Measurements from ENCODE around the gene GTF2H3. TPM values are rescaled to one million over a fixed set of nuclear protein-coding genes. Genes with fewer than 3 reads are reported as not detected.

The GTF2H3 gene
- total and polyA plus RNA-seq, 2 experiments from 2014 or later: 9.0 to 45.6 TPM

- 91% methylated on average over 8 of the region's 8 CpGs for WGBS (ENCODE audit: low lambda C conversion rate, missing lambda C conversion rate)
- H3K4me1 ChIP-seq (ENCODE audit: insufficient read depth): no peaks in the 10 kb centered on the region
- no peak overlapping the region for H3K4me3 ChIP-seq
- H3K4me2 ChIP-seq: no peak overlapping the region
- no peaks in the 10 kb centered on the region for H3K9me2 ChIP-seq (replicated peaks; ENCODE audit: insufficient read depth)
- no peak overlapping the region for H2AFZ ChIP-seq
- DNase-seq (ENCODE audit: low spot score): no peak
- no peaks in the 10 kb centered on the region for H3K9me3 ChIP-seq (ENCODE audit: low read depth)
- TF ChIP-seq EZH2 (IDR thresholded peaks at IDR 0.05; ENCODE audit: borderline replicate concordance) (no peak), CTCF (IDR thresholded peaks at IDR 0.05; ENCODE audit: poor library complexity) (no peak), EZH2phosphoT487 (IDR thresholded peaks at IDR 0.05; ENCODE audit: low read depth, severe bottlenecking, unreplicated experiment) (no peak)
- no peaks in the 10 kb centered on the region for H3K27me3 ChIP-seq
- H3K79me2 ChIP-seq: no peaks in the 10 kb centered on the region
- H4K20me1 ChIP-seq (ENCODE audit: insufficient read depth, poor library complexity, severe bottlenecking): no peaks in the 10 kb centered on the region
- H3K36me3 ChIP-seq (replicated peaks; ENCODE audit: insufficient read depth, low read depth): no peaks in the 10 kb centered on the region
- no peak overlapping the region for H3K27ac ChIP-seq
Observed at GRCh38 chr12:123690191-123690840, 56.7 kb downstream of the GTF2H3 start.

GRCh38 chr12:123696207-123696606 is 62.6 kb downstream of the GTF2H3 start:
- Histone ChIP-seq H4K20me1 (ENCODE audit: insufficient read depth, poor library complexity, severe bottlenecking) (no peaks in the 10 kb centered on the region), H3K36me3 (replicated peaks; ENCODE audit: insufficient read depth, low read depth) (no peaks in the 10 kb centered on the region), H3K79me2 (no peaks in the 10 kb centered on the region), H3K4me2 (no peak overlapping the region), H3K4me3 (no peak overlapping the region), H2AFZ (no peak overlapping the region), H3K9me2 (replicated peaks; ENCODE audit: insufficient read depth) (no peaks in the 10 kb centered on the region), H3K27me3 (no peaks in the 10 kb centered on the region), H3K4me1 (ENCODE audit: insufficient read depth) (no peaks in the 10 kb centered on the region), H3K27ac (no peak overlapping the region), H3K9me3 (ENCODE audit: low read depth) (no peaks in the 10 kb centered on the region)
- WGBS (ENCODE audit: low lambda C conversion rate, missing lambda C conversion rate): 84% methylated on average over 8 of the region's 8 CpGs
- no peak for TF ChIP-seq CTCF (IDR thresholded peaks at IDR 0.05; ENCODE audit: poor library complexity)
- TF ChIP-seq EZH2 (IDR thresholded peaks at IDR 0.05; ENCODE audit: borderline replicate concordance): no peak
- no peak for TF ChIP-seq EZH2phosphoT487 (IDR thresholded peaks at IDR 0.05; ENCODE audit: low read depth, severe bottlenecking, unreplicated experiment)
- DNase-seq (ENCODE audit: low spot score): no peak

GRCh38 chr12:123696646-123697045 is 63.0 kb downstream of the GTF2H3 start:
- no peak for DNase-seq (ENCODE audit: low spot score)
- Histone ChIP-seq H3K9me3 (ENCODE audit: low read depth) (no peaks in the 10 kb centered on the region), H2AFZ (no peak overlapping the region), H3K4me3 (no peak overlapping the region), H3K9me2 (replicated peaks; ENCODE audit: insufficient read depth) (no peaks in the 10 kb centered on the region), H3K4me2 (no peak overlapping the region), H3K36me3 (replicated peaks; ENCODE audit: insufficient read depth, low read depth) (no peaks in the 10 kb centered on the region), H4K20me1 (ENCODE audit: insufficient read depth, poor library complexity, severe bottlenecking) (no peaks in the 10 kb centered on the region), H3K27me3 (no peaks in the 10 kb centered on the region), H3K4me1 (ENCODE audit: insufficient read depth) (no peaks in the 10 kb centered on the region), H3K79me2 (no peaks in the 10 kb centered on the region), H3K27ac (no peak overlapping the region)
- TF ChIP-seq EZH2 (IDR thresholded peaks at IDR 0.05; ENCODE audit: borderline replicate concordance) (no peak), CTCF (IDR thresholded peaks at IDR 0.05; ENCODE audit: poor library complexity) (no peak), EZH2phosphoT487 (IDR thresholded peaks at IDR 0.05; ENCODE audit: low read depth, severe bottlenecking, unreplicated experiment) (no peak)
- WGBS (ENCODE audit: low lambda C conversion rate, missing lambda C conversion rate): 75% methylated on average over 4 of the region's 4 CpGs
